T-cell (primary cell): ENCODE data around the gene ZNF785. TPM values are rescaled to one million over a fixed set of nuclear protein-coding genes. Genes with fewer than 3 reads are reported as not detected.

Source experiments
- ATAC-seq, 4 experiments: fragments of 200-7000 bp in 3 of 4; fragments of 150-1000 bp in 1 of 4; cut with Tn5 transposase; replicated peaks in 1 of 4; 1 replicate in 3 of 4; 2 replicates in 1 of 4; pipeline ENCODE4 v1.10.0; 2021; ENCODE audit warnings: moderate library complexity in 3 of 4, mild to moderate bottlenecking in 2 of 4, moderate number of reproducible peaks in 1 of 4
- CTCF ChIA-PET, 2 donors: fragments of 300-600 bp; sonication (Branson Sonifier 250); formaldehyde crosslinking; loops; one replicate each; lab custom pipeline; 2022; ENCODE audit warnings: antibody characterized with exemption in 2 of 2; lab: Charles Lee
- POLR2A ChIA-PET, 2 donors: fragments of 300-600 bp; sonication (Branson Sonifier 250); formaldehyde crosslinking; loops; one replicate each; lab custom pipeline; 2022; ENCODE audit warnings: antibody characterized with exemption in 2 of 2; lab: Charles Lee
- DNase-seq, 35 experiments: peaks; one replicate each; pipeline versions ENCODE4 v3.0.0 to v3.0.0-alpha.2; 2013 to 2023
- H3K27ac ChIP-seq: one replicate; pipeline ENCODE4 v1.5.1; 2013; ENCODE audit warnings: low read length
- H3K27me3 ChIP-seq, 2 experiments: replicated peaks in 1 of 2; 1 replicate in 1 of 2; 2 replicates in 1 of 2; pipeline versions ENCODE4 v1.6.1 to v1.7.0; 2013; ENCODE audit warnings: low read length in 1 of 2, mixed read lengths in 1 of 2; ENCODE audit not compliant: control insufficient read depth in 2 of 2, insufficient read depth in 2 of 2; ENCODE audit errors: extremely low read depth in 1 of 2
- H3K36me3 ChIP-seq, 2 donors: 1 replicate in 1 of 2; 2 replicates in 1 of 2; pipeline versions ENCODE4 v1.6.1 to v1.7.0; 2013; ENCODE audit warnings: low read length in 1 of 2; ENCODE audit not compliant: control insufficient read depth in 2 of 2, insufficient read depth in 1 of 2; ENCODE audit errors: extremely low read depth in 1 of 2
- H3K4me1 ChIP-seq, 2 experiments: 1 replicate in 1 of 2; 2 replicates in 1 of 2; pipeline versions ENCODE4 v1.6.1 to v1.7.0; 2013; ENCODE audit warnings: low read length in 2 of 2, mixed read lengths in 1 of 2; ENCODE audit not compliant: insufficient read depth in 2 of 2, control insufficient read depth in 1 of 2; ENCODE audit errors: extremely low read depth in 1 of 2
- H3K4me3 ChIP-seq, 2 donors: 1 replicate in 1 of 2; 2 replicates in 1 of 2; pipeline versions ENCODE4 v1.5.1 to v1.7.0; 2013; ENCODE audit warnings: mild to moderate bottlenecking in 2 of 2, low read length in 1 of 2, moderate library complexity in 1 of 2; ENCODE audit not compliant: control insufficient read depth in 1 of 2; ENCODE audit errors: extremely low read depth in 1 of 2
- H3K9me3 ChIP-seq: 2 replicates; pipeline ENCODE4 v1.7.0; 2013
- H3K27ac Mint-ChIP-seq, 2 donors: one replicate each; pipeline ENCODE4 v1.8.0; 2020 to 2021; ENCODE audit warnings: mild to moderate bottlenecking in 2 of 2, mixed read lengths in 2 of 2
- H3K27me3 Mint-ChIP-seq, 2 donors: one replicate each; pipeline ENCODE4 v1.8.0; 2021 to 2022; ENCODE audit warnings: mixed read lengths in 2 of 2
- H3K36me3 Mint-ChIP-seq: one replicate; pipeline ENCODE4 v1.8.0; 2021; ENCODE audit warnings: mixed read lengths
- H3K4me1 Mint-ChIP-seq, 3 donors: one replicate each; pipeline ENCODE4 v1.8.0; 2020 to 2022; ENCODE audit warnings: mixed read lengths in 3 of 3, mild to moderate bottlenecking in 1 of 3
- H3K4me3 Mint-ChIP-seq, 3 donors: one replicate each; pipeline ENCODE4 v1.8.0; 2020 to 2022; ENCODE audit warnings: mild to moderate bottlenecking in 3 of 3, mixed read lengths in 3 of 3, moderate library complexity in 3 of 3
- H3K9me3 Mint-ChIP-seq, 3 donors: one replicate each; pipeline ENCODE4 v1.8.0; 2020 to 2022; ENCODE audit warnings: mixed read lengths in 3 of 3
- WGBS: methylation state at CpG from one replicate; pipeline ENCODE4 v1.1.5; 2013; ENCODE audit warnings: missing lambda C conversion rate; ENCODE audit not compliant: insufficient coverage; 5-methylcytosine and 5-hydroxymethylcytosine counted together
- total RNA-seq, 35 experiments: library from RNA in 6 of 35; stranded (reverse) in 6 of 35; fragments of 120-200 nt in 1 of 35; gene quantifications; one replicate each; pipeline versions ENCODE4 v1.2.1 to v1.2.4 and lab custom pipeline; 2013 to 2026

The ZNF785 gene
- total RNA-seq, 5 donors from 2014 or later (not counting 1 experiment from before 2014, with no cell fraction given), result 11.7 to 30.9 (median 26.6) TPM

DNA sequence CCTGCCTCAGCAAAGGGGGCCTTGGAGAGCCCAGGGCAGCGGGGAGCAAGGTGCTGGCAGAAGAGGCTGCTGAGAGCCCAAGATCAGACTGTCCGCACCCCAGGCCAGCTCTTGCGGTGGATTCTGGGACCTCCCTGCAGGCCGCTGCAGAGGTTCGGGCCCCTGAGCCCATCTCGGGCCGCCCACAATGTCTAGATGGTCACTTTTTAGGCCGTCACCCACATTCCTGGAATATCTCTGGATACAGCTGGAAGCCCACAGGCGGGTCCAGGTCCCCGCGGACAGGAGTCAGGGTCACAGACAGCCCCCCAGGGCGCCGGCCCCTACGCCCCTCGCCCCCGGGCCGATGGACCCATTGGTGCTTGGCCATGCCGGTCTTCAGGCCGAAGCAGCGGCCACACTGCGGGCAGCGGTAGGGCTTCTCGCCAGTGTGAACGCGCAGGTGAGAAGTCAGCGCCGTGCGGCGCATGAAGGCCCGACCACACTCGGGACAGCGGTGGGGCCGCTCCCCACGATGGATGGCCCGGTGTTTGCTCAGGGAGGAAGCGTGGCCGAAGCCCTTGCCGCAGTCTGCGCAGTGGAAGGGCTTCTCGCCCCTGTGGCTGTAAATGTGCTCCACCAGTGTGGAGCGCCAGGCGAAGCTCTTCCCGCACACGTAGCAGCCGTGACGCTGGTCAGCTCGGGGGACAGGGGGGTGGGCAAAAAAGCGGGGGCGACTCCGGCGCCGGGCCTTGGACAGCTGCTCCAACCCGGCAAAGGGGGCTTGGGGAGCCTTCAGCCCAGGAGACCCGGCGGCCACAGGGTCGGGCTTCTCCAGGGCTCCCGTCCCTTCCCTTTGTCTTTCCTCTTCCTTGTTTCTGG, 53.0 kb downstream of the ZNF785 start:
- peaks cover 3 to 23% of the 10 kb centered on the region in 2 donors for H3K36me3 ChIP-seq
- Mint-ChIP-seq H3K9me3 (no peaks in the 10 kb centered on the region), H3K27ac (peak overlapping the region in 1 of 2 donors; percentile 84), H3K4me1 (peaks cover 36 to 54% (median 44%) of the 10 kb centered on the region in 3 donors), H3K4me3 (peak overlapping the region; percentile 68 to 100 (median 75)), H3K27me3 (no peaks in the 10 kb centered on the region), H3K36me3 (peaks cover 3% of the 10 kb centered on the region)
- H3K9me3 ChIP-seq, result no peaks in the 10 kb centered on the region
- ATAC-seq (no peak), DNase-seq (no peak)
- H3K27me3 ChIP-seq, result no peaks in the 10 kb centered on the region
- no peak overlapping the region for H3K27ac ChIP-seq
- 98% methylated on average over 49 of the region's 57 CpGs for WGBS
- H3K4me1 ChIP-seq, result peaks cover 8 to 53% of the 10 kb centered on the region in 2 experiments
- ChIA-PET CTCF (no interaction called here), POLR2A (no interaction called here)
- no peak overlapping the region for H3K4me3 ChIP-seq

Other genes starting within 250 kb of the ZNF785 start
- 10 to 100 TPM; 38.9 to 80.3 (median 73.3) TPM for gene CD2BP2, start 230.4 kb downstream of the ZNF785 start, total RNA-seq
- gene TBC1D10B, start 215.2 kb downstream of the ZNF785 start, total RNA-seq, result 10 to 100 TPM; 24.0 to 60.1 (median 52.5) TPM
- gene MYL11, start 210.9 kb downstream of the ZNF785 start, total RNA-seq, result 1 to 10 TPM in 2 of 5 donors, under 1 TPM in 1, not detected in 2; 0.91 to 1.3 (median 1.1) TPM
- gene SEPTIN1, start 203.1 kb downstream of the ZNF785 start, total RNA-seq, result 100 to 1,000 TPM; 191 to 259 (median 229) TPM
- 10 to 100 TPM in 3 of 5 donors, 1 to 10 TPM in 2; 7.3 to 17.5 (median 16.4) TPM for gene ZNF48, start 190.3 kb downstream of the ZNF785 start, total RNA-seq
- 1 to 10 TPM; 1.3 to 6.6 (median 6.2) TPM for gene ZNF771, start 178.1 kb downstream of the ZNF785 start, total RNA-seq
- 10 to 100 TPM; 11.2 to 30.6 (median 24.7) TPM for gene DCTPP1, start 155.7 kb downstream of the ZNF785 start, total RNA-seq
- 10 to 100 TPM; 21.3 to 50.2 (median 47.8) TPM for gene SEPHS2, start 139.8 kb downstream of the ZNF785 start, total RNA-seq
- 100 to 1,000 TPM; 322 to 640 (median 518) TPM for gene ITGAL, start 113.0 kb downstream of the ZNF785 start, total RNA-seq
- gene ZNF768, start 59.1 kb downstream of the ZNF785 start, total RNA-seq, result 1 to 10 TPM; 5.0 to 8.3 (median 7.2) TPM
- gene ZNF747, start 50.8 kb downstream of the ZNF785 start, total RNA-seq, result 10 to 100 TPM in 3 of 5 donors, 1 to 10 TPM in 2; 6.8 to 17.4 (median 14.2) TPM
- gene ZNF764, start 27.3 kb downstream of the ZNF785 start, total RNA-seq, result 10 to 100 TPM; 14.9 to 33.9 (median 27.3) TPM
- 10 to 100 TPM; 11.9 to 25.9 (median 20.7) TPM for gene ZNF688, start 14.0 kb downstream of the ZNF785 start, total RNA-seq
- gene ZNF689, start 24.7 kb upstream of the ZNF785 start, total RNA-seq, result 10 to 100 TPM; 11.0 to 13.7 (median 12.4) TPM
- 100 to 1,000 TPM in 2 of 5 donors, 10 to 100 TPM in 3; 57.9 to 121 (median 89.6) TPM for gene PRR14, start 65.3 kb upstream of the ZNF785 start, total RNA-seq
- 100 to 1,000 TPM; 159 to 186 (median 167) TPM for gene FBRS, start 72.7 kb upstream of the ZNF785 start, total RNA-seq
- gene SRCAP, start 113.5 kb upstream of the ZNF785 start, total RNA-seq, result 100 to 1,000 TPM in 3 of 5 donors, 10 to 100 TPM in 2; 82.8 to 124 (median 114) TPM
- 10 to 100 TPM; 36.4 to 57.8 (median 48.9) TPM for gene PHKG2, start 162.7 kb upstream of the ZNF785 start, total RNA-seq
- 1 to 10 TPM; 1.3 to 3.1 (median 2.7) TPM for gene CFAP119, start 176.4 kb upstream of the ZNF785 start, total RNA-seq
- gene RNF40, start 176.6 kb upstream of the ZNF785 start, total RNA-seq, result 100 to 1,000 TPM in 1 of 5 donors, 10 to 100 TPM in 4; 55.7 to 106 (median 95.9) TPM
- 1 to 10 TPM; 2.4 to 7.6 (median 4.4) TPM for gene ZNF629, start 201.5 kb upstream of the ZNF785 start, total RNA-seq